HG03342 (cell line): ENCODE data around the gene MCTS1.
A peak's percentile ranks its signal among the peaks of the same experiment; 100 is the strongest.
"Not testable (repeated sequence)": the region's sequence is repeated elsewhere in the genome, so short reads cannot be mapped to it uniquely, and the experiment has no call there.

Experiments
- ATAC-seq: cut with Tn5 transposase; IDR thresholded peaks from one replicate; pipeline ENCODE4 v1.9.1; 2021; ENCODE audit warnings: mild to moderate bottlenecking, moderate library complexity; ENCODE audit not compliant: unreplicated experiment

The MCTS1 gene

GRCh38 chrX:120603707-120604360 lies at the start of gene MCTS1:
MCTS1 (plus strand) TSS chrX:120604101; CDS start chrX:120604237, 136 bp downstream.
- ATAC-seq, result peak; percentile 92

- ATAC-seq, result no peak
Observed at GRCh38 chrX:120556251-120556650, 47.6 kb upstream of the MCTS1 start.

- ATAC-seq, result no peak
Observed at GRCh38 chrX:120559804-120560203, 44.1 kb upstream of the MCTS1 start.

GRCh38 chrX:120560405-120560841 lies 43.5 kb upstream of the MCTS1 start:
- peak; percentile 27 for ATAC-seq

GRCh38 chrX:120560842-120561633 lies 42.9 kb upstream of the MCTS1 start, which contains the start of gene CUL4B:
CUL4B (minus strand) TSS chrX:120560962; CDS start chrX:120560638, 324 bp downstream.
- peak; percentile 78 for ATAC-seq

GRCh38 chrX:120561634-120562568 lies 42.0 kb upstream of the MCTS1 start:
- no peak for ATAC-seq

GRCh38 chrX:120562569-120562926 lies 41.4 kb upstream of the MCTS1 start:
- no peak for ATAC-seq

GRCh38 chrX:120564925-120565324 lies 39.0 kb upstream of the MCTS1 start:
- ATAC-seq, result no peak

GRCh38 chrX:120566817-120567216 lies 37.1 kb upstream of the MCTS1 start:
- no peak for ATAC-seq

GRCh38 chrX:120568035-120568434 lies 35.9 kb upstream of the MCTS1 start:
- no peak for ATAC-seq

- ATAC-seq, result no peak
Observed at GRCh38 chrX:120568609-120569008, 35.3 kb upstream of the MCTS1 start.

GRCh38 chrX:120570011-120570600 lies 33.8 kb upstream of the MCTS1 start:
- no peak for ATAC-seq

GRCh38 chrX:120573806-120574205 lies 30.1 kb upstream of the MCTS1 start:
- not testable (repeated sequence) for ATAC-seq

GRCh38 chrX:120575379-120576114 lies 28.4 kb upstream of the MCTS1 start:
- no peak for ATAC-seq

- ATAC-seq, result no peak
Observed at GRCh38 chrX:120585702-120586101, 18.2 kb upstream of the MCTS1 start.

GRCh38 chrX:120604361-120604782 lies 471 bp downstream of the MCTS1 start:
- ATAC-seq, result peak; percentile 58

GRCh38 chrX:120612086-120612485 lies 8.2 kb downstream of the MCTS1 start:
- ATAC-seq, result no peak

- ATAC-seq, result no peak
Observed at GRCh38 chrX:120614816-120615215, 10.9 kb downstream of the MCTS1 start.

GRCh38 chrX:120617996-120618630 lies 14.2 kb downstream of the MCTS1 start:
- ATAC-seq, result no peak

GRCh38 chrX:120625371-120625770 lies 21.5 kb downstream of the MCTS1 start:
- ATAC-seq, result no peak
